Measurements from ENCODE around the gene STX3. TPM values are rescaled to one million over a fixed set of nuclear protein-coding genes. Genes with fewer than 3 reads are reported as not detected.

Gene STX3
- total and polyA plus RNA-seq, 2 of the 8 experiments (the other 6 are each of a cell fraction or from before 2014, with no cell fraction given), result 50.5 to 56.1 TPM

DNA sequence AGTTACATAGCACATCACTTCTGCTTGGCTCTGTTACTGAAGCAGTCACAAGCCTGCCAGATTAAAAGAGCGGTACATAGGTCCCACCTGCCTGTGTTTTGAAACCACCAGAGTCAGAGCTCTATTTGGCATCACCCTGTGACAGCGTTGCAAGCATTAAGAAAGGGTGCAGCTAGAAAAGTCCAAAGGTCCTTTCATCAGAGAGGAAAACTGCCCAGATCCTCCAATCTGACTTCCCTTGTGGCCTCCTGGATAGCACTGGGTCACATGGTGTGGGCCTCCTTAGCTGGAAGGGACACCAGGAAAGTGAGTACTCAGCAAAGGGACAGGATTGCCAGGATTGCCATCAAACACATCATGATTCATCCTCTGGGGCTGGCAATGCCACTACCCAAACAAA is 22.9 kb downstream of the STX3 start:
- H2AFZ ChIP-seq (ENCODE audit: low read length), result no peak overlapping the region
- H3K4me1 ChIP-seq (replicated peaks in 1 of 4; ENCODE audit: control insufficient read depth in 3 of 4, insufficient read depth in 4 of 4, low read length in 3 of 4), result no peaks in the 10 kb centered on the region
- no peak overlapping the region for H3K56ac ChIP-seq (replicated peaks; ENCODE audit: insufficient read length, low read depth, low read length)
- H3K27me3 ChIP-seq (replicated peaks in 1 of 4; ENCODE audit: control insufficient read depth in 3 of 4, extremely low read depth in 1 of 4, insufficient read depth in 3 of 4, low read length in 3 of 4), result no peaks in the 10 kb centered on the region
- H3K4me3 ChIP-seq (ENCODE audit: extremely low read depth in 1 of 4, insufficient read depth in 2 of 4, low read depth in 3 of 4, low read length in 4 of 4), result no peak overlapping the region
- H3K14ac ChIP-seq (ENCODE audit: insufficient read length), result no peak overlapping the region
- no peak overlapping the region for H2BK20ac ChIP-seq (ENCODE audit: low read length)
- no peaks in the 10 kb centered on the region for H3K9me3 ChIP-seq (ENCODE audit: insufficient read depth in 2 of 2, low read depth in 1 of 2, low read length in 1 of 2)
- no peak overlapping the region for H3K4me2 ChIP-seq (ENCODE audit: insufficient read depth in 1 of 2, low read depth in 2 of 2, low read length in 2 of 2)
- H4K20me1 ChIP-seq (replicated peaks in 1 of 2; ENCODE audit: control insufficient read depth in 1 of 2, insufficient read depth in 2 of 2, low read length in 2 of 2), result peaks cover 3 to 4% of the 10 kb centered on the region in 2 experiments
- H4K91ac ChIP-seq (replicated peaks; ENCODE audit: insufficient read length, low read length), result no peak overlapping the region
- no peak overlapping the region for H3K23ac ChIP-seq (ENCODE audit: insufficient read length)
- no peak overlapping the region for H2BK5ac ChIP-seq (ENCODE audit: low read depth, low read length)
- peaks cover 2 to 25% (median 10%) of the 10 kb centered on the region in 4 experiments; a peak in 5 of 8 replicates for H3K36me3 ChIP-seq (ENCODE audit: control insufficient read depth in 2 of 4, insufficient read depth in 4 of 4, low read length in 3 of 4)
- no peak overlapping the region for H2BK120ac ChIP-seq (replicated peaks; ENCODE audit: low read depth, low read length)
- CTCF ChIA-PET (ENCODE audit: partially characterized antibody), result interaction anchor here (1.2 to 1.4 kb wide), 2 partner anchors 8 to 31 kb away, joined by 3 to 4 read pairs; no protein-coding TSS in a partner anchor
- peaks cover 2% of the 10 kb centered on the region; the same call in 1 of the 2 replicates for H3K79me1 ChIP-seq (ENCODE audit: low read depth, low read length)
- no peak overlapping the region for H3K18ac ChIP-seq (ENCODE audit: extremely low read depth, low read length)
- 81% methylated on average over 2 of the region's 2 CpGs; no CpG with 5 or more reads in 1 of the 2 experiments for WGBS, 2 experiments (ENCODE audit: extremely low coverage in 1 of 2, insufficient coverage in 1 of 2, insufficient read length in 1 of 2, insufficient replicate concordance in 2 of 2, low coverage in 1 of 2, low lambda C conversion rate in 2 of 2, missing lambda C conversion rate in 1 of 2)
- H2BK15ac ChIP-seq (ENCODE audit: low read length), result no peak overlapping the region
- FAIRE-seq (no peak), DNase-seq (ENCODE audit: low read depth in 1 of 2, low spot score in 2 of 2) (no peak)
- H2AK5ac ChIP-seq (ENCODE audit: low read depth, low read length), result no peak overlapping the region
- H3K23me2 ChIP-seq (ENCODE audit: low read depth, low read length), result no peaks in the 10 kb centered on the region
- no peak overlapping the region for H3K27ac ChIP-seq (ENCODE audit: low read depth, low read length)
- no peak overlapping the region for H4K8ac ChIP-seq (ENCODE audit: extremely low read depth, insufficient read depth, low read length)
- H4K5ac ChIP-seq (ENCODE audit: insufficient read length, low read depth, low read length), result no peak overlapping the region
- H2BK12ac ChIP-seq (ENCODE audit: low read depth, low read length), result no peak overlapping the region
- no peak for TF ChIP-seq CHD2 (IDR thresholded peaks at IDR 0.05; ENCODE audit: low read length)
- no peak overlapping the region for H3K9ac ChIP-seq (replicated peaks in 1 of 4; ENCODE audit: extremely low read depth in 1 of 4, low read depth in 3 of 4, low read length in 3 of 4)
- no peak overlapping the region for H3K4ac ChIP-seq (replicated peaks; ENCODE audit: insufficient read length, low read depth, low read length)
- no peaks in the 10 kb centered on the region for H3K79me2 ChIP-seq (ENCODE audit: control insufficient read depth in 1 of 2, insufficient read depth in 2 of 2, low read length in 2 of 2)
- POLR2A ChIA-PET (ENCODE audit: partially characterized antibody), result no interaction called here

Data from H1 (cell line).